Hepatocyte (in vitro differentiated cells): Measurements from ENCODE around the gene IFNL4.

Source experiments
- EZH2phosphoT487 ChIP-seq: fragments of 200-600 bp; sonication (generic); IDR thresholded peaks from one replicate; pipeline ENCODE4 v1.6.1; 2018; ENCODE audit warnings: antibody characterized with exemption, mild to moderate bottlenecking, low read depth, moderate library complexity; ENCODE audit not compliant: unreplicated experiment, severe bottlenecking
- TF ChIP-seq, protein P1 (sequence below): fragments of 200-600 bp; sonication (generic); IDR thresholded peaks from 2 replicates; pipeline ENCODE4 v1.5.1; 2016; ENCODE audit warnings: antibody characterized with exemption, mild to moderate bottlenecking; ENCODE audit not compliant: poor library complexity

DNA sequence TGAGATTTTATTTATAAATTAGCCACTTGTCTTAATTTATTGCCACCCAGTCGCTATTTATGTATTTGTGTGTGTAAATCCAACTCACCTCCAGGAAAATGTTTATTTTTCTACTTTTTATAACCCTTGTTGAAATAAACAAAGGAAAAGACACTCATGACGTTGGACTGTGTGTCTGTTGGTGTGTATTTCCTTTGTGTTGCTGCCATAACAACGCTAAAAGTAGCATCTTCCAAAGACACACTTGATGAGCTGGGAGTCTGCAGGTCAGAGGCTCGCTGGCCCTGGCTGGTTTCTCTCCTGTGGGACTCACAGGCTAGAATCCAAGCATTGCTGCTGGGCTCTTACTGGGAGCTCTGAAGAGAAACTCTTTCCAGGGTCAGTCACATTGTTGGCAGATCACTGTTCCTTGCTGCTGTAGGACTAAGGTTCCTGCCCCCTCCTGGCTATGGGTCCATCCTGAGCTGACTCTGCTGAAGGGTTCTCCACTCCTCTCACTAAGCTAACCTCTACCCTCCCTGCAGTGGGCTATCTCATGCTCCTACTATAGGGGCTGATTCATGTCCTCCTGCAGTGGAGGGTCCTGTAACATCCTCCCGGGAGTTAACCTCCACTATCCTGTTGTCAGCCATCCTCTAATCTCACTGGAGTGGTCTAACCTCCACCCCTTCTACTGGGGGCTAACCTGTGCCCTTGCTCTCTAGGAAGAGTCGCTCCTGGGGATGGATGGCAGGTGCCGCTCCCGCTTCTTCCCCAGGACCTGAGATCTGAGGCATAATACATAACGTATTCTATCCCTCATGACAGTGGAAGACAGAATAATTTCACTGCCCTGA lies 21.6 kb upstream of the IFNL4 start:
- TF ChIP-seq, protein P1, sequence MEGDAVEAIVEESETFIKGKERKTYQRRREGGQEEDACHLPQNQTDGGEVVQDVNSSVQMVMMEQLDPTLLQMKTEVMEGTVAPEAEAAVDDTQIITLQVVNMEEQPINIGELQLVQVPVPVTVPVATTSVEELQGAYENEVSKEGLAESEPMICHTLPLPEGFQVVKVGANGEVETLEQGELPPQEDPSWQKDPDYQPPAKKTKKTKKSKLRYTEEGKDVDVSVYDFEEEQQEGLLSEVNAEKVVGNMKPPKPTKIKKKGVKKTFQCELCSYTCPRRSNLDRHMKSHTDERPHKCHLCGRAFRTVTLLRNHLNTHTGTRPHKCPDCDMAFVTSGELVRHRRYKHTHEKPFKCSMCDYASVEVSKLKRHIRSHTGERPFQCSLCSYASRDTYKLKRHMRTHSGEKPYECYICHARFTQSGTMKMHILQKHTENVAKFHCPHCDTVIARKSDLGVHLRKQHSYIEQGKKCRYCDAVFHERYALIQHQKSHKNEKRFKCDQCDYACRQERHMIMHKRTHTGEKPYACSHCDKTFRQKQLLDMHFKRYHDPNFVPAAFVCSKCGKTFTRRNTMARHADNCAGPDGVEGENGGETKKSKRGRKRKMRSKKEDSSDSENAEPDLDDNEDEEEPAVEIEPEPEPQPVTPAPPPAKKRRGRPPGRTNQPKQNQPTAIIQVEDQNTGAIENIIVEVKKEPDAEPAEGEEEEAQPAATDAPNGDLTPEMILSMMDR, result no peak
- TF ChIP-seq EZH2phosphoT487, result no peak
